H1 (cell line): Measurements from ENCODE around the gene C2orf42. TPM values are rescaled to one million over a fixed set of nuclear protein-coding genes. Genes with fewer than 3 reads are reported as not detected.
"Not testable (repeated sequence)": the region's sequence is repeated elsewhere in the genome, so short reads cannot be mapped to it uniquely, and the experiment has no call there.

Experiments used
- CTCF ChIA-PET: fragments of 300-600 bp; sonication (Branson Sonifier 250); formaldehyde crosslinking; loops from one replicate; lab custom pipeline; 2021; ENCODE audit not compliant: partially characterized antibody; lab: Charles Lee
- POLR2A ChIA-PET: fragments of 300-600 bp; sonication (Branson Sonifier 250); formaldehyde crosslinking; loops from one replicate; lab custom pipeline; 2021; ENCODE audit warnings: inconsistent platforms; ENCODE audit not compliant: partially characterized antibody; lab: Charles Lee
- DNase-seq, 2 experiments: peaks; one replicate each; pipeline versions ENCODE4 v3.0.0 to v3.0.0-alpha.2; 2010 to 2022; ENCODE audit warnings: low spot score in 2 of 2, low read depth in 1 of 2, mixed read lengths in 1 of 2
- FAIRE-seq: peaks from 2 replicates; lab custom pipeline; 2011; peaks lifted over from hg19 to GRCh38; lab: Jason Lieb, UNC
- H2AFZ ChIP-seq: 2 replicates; pipeline ENCODE4 v1.8.1; 2012; ENCODE audit warnings: low read length, inconsistent platforms
- H2AK5ac ChIP-seq: 2 replicates; pipeline ENCODE4 v1.6.1; 2013; ENCODE audit warnings: low read depth, low read length
- H2BK120ac ChIP-seq: replicated peaks from 2 replicates; pipeline ENCODE3; 2013; ENCODE audit warnings: low read depth, low read length, inconsistent platforms
- H2BK12ac ChIP-seq: 2 replicates; pipeline ENCODE4 v1.6.1; 2013; ENCODE audit warnings: low read depth, low read length
- H2BK15ac ChIP-seq: 2 replicates; pipeline ENCODE4 v1.6.1; 2013; ENCODE audit warnings: low read length
- H2BK20ac ChIP-seq: 2 replicates; pipeline ENCODE4 v1.6.1; 2013; ENCODE audit warnings: low read length
- H2BK5ac ChIP-seq: 2 replicates; pipeline ENCODE4 v1.6.1; 2013; ENCODE audit warnings: low read depth, low read length
- H3K14ac ChIP-seq: 2 replicates; pipeline ENCODE4 v1.6.1; 2013; ENCODE audit warnings: inconsistent platforms; ENCODE audit not compliant: insufficient read length
- H3K18ac ChIP-seq: 2 replicates; pipeline ENCODE4 v1.6.1; 2013; ENCODE audit warnings: low read length; ENCODE audit errors: extremely low read depth
- H3K23ac ChIP-seq: 2 replicates; pipeline ENCODE4 v1.6.1; 2013; ENCODE audit warnings: inconsistent platforms; ENCODE audit not compliant: insufficient read length
- H3K23me2 ChIP-seq: 2 replicates; pipeline ENCODE4 v1.6.1; 2013; ENCODE audit warnings: low read depth, low read length
- H3K27ac ChIP-seq: 2 replicates; pipeline ENCODE4 v1.6.1; 2011; ENCODE audit warnings: low read depth, low read length, inconsistent platforms
- H3K27me3 ChIP-seq, 4 experiments: replicated peaks in 1 of 4; 1 replicate in 1 of 4; 2 replicates in 3 of 4; pipeline versions ENCODE4 v1.6.1 to v1.8.1; 2011 to 2013; ENCODE audit warnings: low read length in 3 of 4, mild to moderate bottlenecking in 3 of 4, inconsistent platforms in 2 of 4, mixed read lengths in 2 of 4, moderate library complexity in 1 of 4; ENCODE audit not compliant: control insufficient read depth in 3 of 4, insufficient read depth in 3 of 4; ENCODE audit errors: extremely low read depth in 1 of 4
- H3K36me3 ChIP-seq, 4 experiments: 2 replicates each; pipeline versions ENCODE4 v1.6.1 to v1.8.1; 2011 to 2013; ENCODE audit warnings: mild to moderate bottlenecking in 4 of 4, low read length in 3 of 4, moderate library complexity in 2 of 4, control low read depth in 1 of 4, inconsistent platforms in 1 of 4; ENCODE audit not compliant: insufficient read depth in 4 of 4, control insufficient read depth in 2 of 4
- H3K4ac ChIP-seq: replicated peaks from 2 replicates; pipeline ENCODE3; 2013; ENCODE audit warnings: low read length, low read depth, mixed read lengths, inconsistent platforms; ENCODE audit not compliant: insufficient read length
- H3K4me1 ChIP-seq, 4 experiments: replicated peaks in 1 of 4; 1 replicate in 1 of 4; 2 replicates in 3 of 4; pipeline versions ENCODE4 v1.6.1 to v1.8.1; 2011 to 2013; ENCODE audit warnings: low read length in 3 of 4, inconsistent platforms in 2 of 4, mixed read lengths in 1 of 4; ENCODE audit not compliant: insufficient read depth in 4 of 4, control insufficient read depth in 3 of 4
- H3K4me2 ChIP-seq, 2 experiments: 2 replicates each; pipeline versions ENCODE4 v1.6.1 to v1.8.1; 2011 to 2013; ENCODE audit warnings: low read depth in 2 of 2, low read length in 2 of 2, control low read depth in 1 of 2, inconsistent platforms in 1 of 2, mild to moderate bottlenecking in 1 of 2; ENCODE audit not compliant: insufficient read depth in 1 of 2
- H3K4me3 ChIP-seq, 4 experiments: fragments of 200-600, 300-600 bp in 1 of 4; sonication (generic), shearing (Covaris generic), sonication (Bioruptor Twin) in 1 of 4; 2 replicates each; pipeline versions ENCODE4 v1.5.1 to v1.8.1; 2011 to 2016; ENCODE audit warnings: low read length in 4 of 4, low read depth in 3 of 4, control low read depth in 2 of 4, inconsistent platforms in 2 of 4, mild to moderate bottlenecking in 2 of 4, mixed read lengths in 1 of 4, moderate library complexity in 1 of 4; ENCODE audit not compliant: insufficient read depth in 2 of 4; ENCODE audit errors: extremely low read depth in 1 of 4
- H3K56ac ChIP-seq: replicated peaks from 2 replicates; pipeline ENCODE3; 2013; ENCODE audit warnings: low read depth, mild to moderate bottlenecking, mixed read lengths, low read length, inconsistent platforms; ENCODE audit not compliant: insufficient read length
- H3K79me1 ChIP-seq: 2 replicates; pipeline ENCODE4 v1.6.1; 2013; ENCODE audit warnings: low read depth, low read length, control low read depth
- H3K79me2 ChIP-seq, 2 experiments: 2 replicates each; pipeline versions ENCODE4 v1.6.1 to v1.8.1; 2012 to 2013; ENCODE audit warnings: low read length in 2 of 2, mild to moderate bottlenecking in 2 of 2, inconsistent platforms in 1 of 2; ENCODE audit not compliant: insufficient read depth in 2 of 2, control insufficient read depth in 1 of 2
- H3K9ac ChIP-seq, 4 experiments: replicated peaks in 1 of 4; 1 replicate in 1 of 4; 2 replicates in 3 of 4; pipeline versions ENCODE4 v1.6.1 to v1.8.1; 2011 to 2013; ENCODE audit warnings: low read depth in 3 of 4, low read length in 3 of 4, control low read depth in 2 of 4, mild to moderate bottlenecking in 2 of 4, moderate library complexity in 2 of 4, inconsistent platforms in 1 of 4; ENCODE audit errors: extremely low read depth in 1 of 4
- H3K9me3 ChIP-seq, 2 experiments: 2 replicates each; pipeline versions ENCODE4 v1.6.1 to v1.8.1; 2012 to 2013; ENCODE audit warnings: mild to moderate bottlenecking in 2 of 2, moderate library complexity in 2 of 2, control low read depth in 1 of 2, inconsistent platforms in 1 of 2, low read depth in 1 of 2, low read length in 1 of 2, mixed read lengths in 1 of 2; ENCODE audit not compliant: insufficient read depth in 2 of 2
- H4K20me1 ChIP-seq, 2 experiments: replicated peaks in 1 of 2; 2 replicates each; pipeline versions ENCODE3 to v1.8.1; 2011 to 2013; ENCODE audit warnings: inconsistent platforms in 2 of 2, low read length in 2 of 2, mild to moderate bottlenecking in 1 of 2; ENCODE audit not compliant: insufficient read depth in 2 of 2, control insufficient read depth in 1 of 2
- H4K5ac ChIP-seq: 2 replicates; pipeline ENCODE4 v1.6.1; 2013; ENCODE audit warnings: low read length, low read depth, mixed read lengths, inconsistent platforms; ENCODE audit not compliant: insufficient read length
- H4K8ac ChIP-seq: 2 replicates; pipeline ENCODE4 v1.8.0; 2013; ENCODE audit warnings: mild to moderate bottlenecking, moderate library complexity, low read length, inconsistent platforms; ENCODE audit not compliant: insufficient read depth; ENCODE audit errors: extremely low read depth
- H4K91ac ChIP-seq: replicated peaks from 2 replicates; pipeline ENCODE3; 2013; ENCODE audit warnings: low read length, mixed read lengths, inconsistent platforms; ENCODE audit not compliant: insufficient read length
- BACH1 ChIP-seq: IDR thresholded peaks from 2 replicates; pipeline ENCODE4 v1.6.1; 2012; ENCODE audit warnings: low read length, improper control_type of control experiment
- EP300 ChIP-seq, 2 experiments: IDR thresholded peaks; 1 replicate in 1 of 2; 2 replicates in 1 of 2; pipeline ENCODE4 v1.6.1; 2011 to 2012; ENCODE audit warnings: low read depth in 2 of 2, low read length in 2 of 2, mild to moderate bottlenecking in 2 of 2, borderline replicate concordance in 1 of 2, inconsistent platforms in 1 of 2, moderate library complexity in 1 of 2
- KDM1A ChIP-seq: fragments of 200-600, 300-600 bp; sonication (generic); IDR thresholded peaks from 2 replicates; pipeline ENCODE4 v1.7.1; 2016; ENCODE audit warnings: mild to moderate bottlenecking, low read length, borderline replicate concordance
- POU5F1 ChIP-seq: IDR thresholded peaks from 2 replicates; pipeline ENCODE4 v1.6.1; 2011; ENCODE audit warnings: low read depth, mild to moderate bottlenecking, low read length, moderate library complexity
- SRF ChIP-seq: IDR thresholded peaks from 2 replicates; pipeline ENCODE4 v1.6.1; 2011; ENCODE audit warnings: mild to moderate bottlenecking, low read depth, low read length, moderate library complexity
- WGBS, 2 experiments: shearing (Covaris generic) in 1 of 2; methylation state at CpG; one replicate each; pipeline versions ENCODE4 v1.1.6 to v1.1.7; 2013 to 2015; ENCODE audit warnings: low lambda C conversion rate in 2 of 2, mixed read lengths in 2 of 2, inconsistent platforms in 1 of 2, low coverage in 1 of 2, missing lambda C conversion rate in 1 of 2; ENCODE audit not compliant: insufficient replicate concordance in 2 of 2, insufficient coverage in 1 of 2, insufficient read length in 1 of 2; ENCODE audit errors: extremely low coverage in 1 of 2, missing lambda C conversion rate in 1 of 2; 5-methylcytosine and 5-hydroxymethylcytosine counted together
- polyA plus RNA-seq, 7 experiments: library from polyadenylated mRNA; depleted of rRNA in 3 of 7; stranded (reverse) in 5 of 7; unstranded in 2 of 7; fragments of >200 nt in 5 of 7; fragments of 200-250 nt in 2 of 7; gene quantifications; 1 replicate in 5 of 7; 2 replicates in 1 of 7; 4 replicates in 1 of 7; pipeline versions ENCODE4 v1.2.1 to v1.2.3, GENCODE V29; 2011 to 2013; ENCODE audit warnings: missing spikeins in 2 of 7, mixed read lengths in 2 of 7
- total RNA-seq: library from RNA; stranded (reverse); fragmentation: NEBNext Ultra II Directional; extraction: Animal tissue kit (Norgen Biotek cat#: 25700); gene quantifications from 2 replicates; pipeline ENCODE4 v1.2.1, GENCODE V29; 2021

Gene C2orf42
- total and polyA plus RNA-seq, 2 of the 8 experiments (the other 6 are each of a cell fraction or from before 2014, with no cell fraction given), result 3.9 to 10.7 TPM

DNA sequence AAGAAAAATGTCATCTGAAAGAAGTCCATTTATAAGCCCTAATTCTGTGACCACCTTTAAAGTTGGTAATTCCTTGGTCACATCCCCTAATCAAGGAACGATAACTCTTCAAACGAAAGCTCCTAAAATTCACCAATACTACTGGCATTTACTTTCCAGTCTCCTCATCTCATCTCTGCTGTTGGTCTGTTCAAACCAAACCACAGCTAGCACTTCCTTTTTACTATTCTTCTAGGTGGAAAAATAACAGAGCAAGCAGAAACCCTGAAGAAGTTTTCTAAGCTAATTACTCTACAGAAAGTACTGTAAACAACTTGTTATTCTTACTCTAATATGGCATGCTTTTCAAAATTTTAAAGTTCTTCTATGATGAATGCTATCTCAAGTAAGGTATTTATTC, 36.0 kb upstream of the C2orf42 start (continued):
- TF ChIP-seq KDM1A (no peak), EP300 (IDR thresholded peaks at IDR 0.05; ENCODE audit: borderline replicate concordance in 1 of 2, low read depth in 2 of 2, low read length in 2 of 2) (no peak), POU5F1 (no peak), BACH1 (no peak), SRF (no peak)
- TF ChIP-seq, all 59 proteins: peak for 0

DNA sequence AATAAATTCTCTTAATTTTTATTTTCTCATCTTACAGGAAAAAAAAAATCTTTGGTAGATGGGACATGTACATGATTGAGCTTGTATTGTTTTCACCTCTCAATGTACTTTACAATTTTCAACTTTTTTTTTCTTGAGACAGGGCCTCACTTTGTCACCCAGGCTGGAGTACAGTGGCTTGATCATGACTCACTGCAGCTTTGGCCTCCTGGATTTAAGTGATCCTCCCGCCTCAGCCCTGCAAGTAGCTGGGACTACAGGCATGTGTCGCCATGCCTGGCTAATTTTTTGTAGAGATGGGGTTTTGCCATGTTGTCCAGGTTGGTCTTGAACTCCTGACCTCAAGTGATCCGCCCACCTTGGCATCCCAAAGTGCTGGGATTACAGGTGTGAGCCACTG, 32.5 kb upstream of the C2orf42 start:
- not testable (repeated sequence) for H3K23ac ChIP-seq, H3K4me1 ChIP-seq, H3K56ac ChIP-seq, H2BK5ac ChIP-seq, H3K18ac ChIP-seq, H2BK20ac ChIP-seq, H4K5ac ChIP-seq, H3K23me2 ChIP-seq, H3K4me3 ChIP-seq, H3K4ac ChIP-seq, H3K79me1 ChIP-seq, H2AK5ac ChIP-seq, H3K4me2 ChIP-seq, H3K14ac ChIP-seq, H3K27me3 ChIP-seq, H4K91ac ChIP-seq, H2BK120ac ChIP-seq, H2BK12ac ChIP-seq, H3K9me3 ChIP-seq, H2AFZ ChIP-seq, FAIRE-seq, H3K27ac ChIP-seq, H3K79me2 ChIP-seq, H2BK15ac ChIP-seq, H3K9ac ChIP-seq, H4K20me1 ChIP-seq, DNase-seq, H4K8ac ChIP-seq
- 93% methylated on average over 3 of the region's 3 CpGs; no CpG with 5 or more reads in 1 of the 2 experiments for WGBS, 2 experiments
- POLR2A ChIA-PET, result interaction anchor here (0.6 to 1.7 kb wide), 5 partner anchors 15 to 54 kb away, joined by 3 to 6 read pairs (median 3); no protein-coding TSS in a partner anchor
- peaks cover 29 to 98% (median 66%) of the 10 kb centered on the region in 4 experiments for H3K36me3 ChIP-seq
- CTCF ChIA-PET, result interaction anchor here (0.5 to 2.2 kb wide), 2 partner anchors 13 to 853 kb away, joined by 3 to 6 read pairs; no protein-coding TSS in a partner anchor
